ENCODE results near the gene LRRC8B.

GRCh38 chr1:89516055-89516454 is 8.6 kb upstream of the LRRC8B start:
- TF ChIP-seq CTCF (IDR thresholded peaks at IDR 0.05): no peak
- TF ChIP-seq POLR2A (IDR thresholded peaks at IDR 0.05; ENCODE audit: low read depth): no peak
